NCI-H446 treated with DMSO at 0.1 percent for 48 hours (cell line): Measurements from ENCODE around the gene GRM3.

Experiments used
- DNase-seq: peaks from one replicate; lab custom pipeline; 2025; lab: John Stamatoyannopoulos, UW

Gene GRM3

DNA sequence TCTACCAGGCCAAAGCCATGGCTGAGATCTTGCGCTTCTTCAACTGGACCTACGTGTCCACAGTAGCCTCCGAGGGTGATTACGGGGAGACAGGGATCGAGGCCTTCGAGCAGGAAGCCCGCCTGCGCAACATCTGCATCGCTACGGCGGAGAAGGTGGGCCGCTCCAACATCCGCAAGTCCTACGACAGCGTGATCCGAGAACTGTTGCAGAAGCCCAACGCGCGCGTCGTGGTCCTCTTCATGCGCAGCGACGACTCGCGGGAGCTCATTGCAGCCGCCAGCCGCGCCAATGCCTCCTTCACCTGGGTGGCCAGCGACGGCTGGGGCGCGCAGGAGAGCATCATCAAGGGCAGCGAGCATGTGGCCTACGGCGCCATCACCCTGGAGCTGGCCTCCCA lies 142.7 kb downstream of the GRM3 start:
- DNase-seq = no peak

DNA sequence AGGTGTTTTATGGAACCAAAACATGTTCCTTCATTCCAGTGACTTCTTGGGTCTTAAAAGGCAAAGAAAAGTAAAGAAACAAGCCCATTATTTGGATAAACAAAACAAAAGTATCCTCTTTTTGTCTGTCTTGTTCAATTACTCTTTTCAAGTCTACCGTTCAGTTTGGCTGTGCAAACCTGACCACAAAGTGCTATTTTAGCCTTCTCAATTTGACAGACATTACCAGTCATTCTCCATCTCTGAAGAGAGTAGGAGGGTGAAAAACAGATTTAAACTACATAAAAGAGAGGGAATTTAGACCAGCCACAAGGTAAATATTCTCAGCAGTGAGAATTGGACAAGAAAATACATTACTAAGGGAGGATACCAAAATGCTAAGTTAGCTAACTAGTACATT lies 145.2 kb downstream of the GRM3 start:
- DNase-seq = no peak

DNA sequence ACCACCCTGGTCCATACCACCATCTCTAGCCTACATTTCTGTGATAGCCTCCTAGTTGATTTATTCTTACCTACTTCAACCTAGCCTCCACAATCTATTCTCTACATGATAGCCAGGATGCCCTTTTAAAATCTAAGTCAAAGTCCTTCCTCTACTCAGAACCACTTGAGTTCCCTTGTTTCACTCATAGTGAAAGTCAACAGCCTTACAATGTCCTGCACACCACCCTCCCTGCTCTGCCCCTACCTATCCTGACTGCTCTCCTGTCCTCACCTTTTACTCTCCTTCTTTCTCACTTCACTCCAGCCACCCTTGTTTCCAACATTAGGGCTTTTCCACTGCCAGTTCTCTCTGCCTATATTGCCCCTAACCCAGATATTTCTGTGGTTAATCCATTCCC lies 146.7 kb downstream of the GRM3 start:
- no peak for DNase-seq

DNA sequence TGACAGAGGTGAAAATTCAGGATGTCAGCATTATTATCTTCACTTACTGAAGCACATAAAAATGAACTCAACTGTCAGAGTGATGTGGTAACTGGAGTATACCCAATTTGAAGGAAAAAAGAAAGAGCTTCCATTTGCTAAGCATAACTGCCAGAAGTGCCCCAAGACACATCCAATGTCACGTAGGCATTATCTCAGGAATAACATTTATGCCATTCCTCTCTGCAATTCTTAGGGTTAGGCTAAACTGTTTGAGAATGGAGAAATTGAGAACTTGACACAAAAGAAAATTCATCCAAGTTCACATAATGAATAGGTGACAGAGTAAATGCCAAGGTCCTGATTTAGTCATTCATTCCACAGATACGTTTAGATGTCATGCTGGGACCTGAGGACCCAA lies 148.6 kb downstream of the GRM3 start:
- no peak for DNase-seq

DNA sequence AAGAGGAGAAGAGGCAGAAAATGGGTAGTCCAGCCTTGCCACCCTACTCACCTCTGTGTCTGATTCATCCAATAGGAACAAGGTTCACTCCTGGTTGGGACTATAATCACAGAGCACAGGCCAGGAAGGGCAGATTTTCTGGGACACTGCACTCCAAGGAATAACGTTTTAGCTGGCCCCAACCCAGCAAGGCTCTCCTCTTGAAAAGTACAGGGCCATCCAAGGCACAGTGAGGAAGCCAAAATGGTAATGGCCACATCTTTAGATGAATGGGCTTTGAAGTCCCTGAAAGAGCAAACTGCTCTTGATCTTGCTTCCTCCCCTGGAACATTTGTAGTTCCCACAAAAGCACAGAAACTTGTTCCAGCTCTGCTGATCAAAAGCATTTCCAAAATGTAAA lies 149.4 kb downstream of the GRM3 start:
- no peak for DNase-seq

DNA sequence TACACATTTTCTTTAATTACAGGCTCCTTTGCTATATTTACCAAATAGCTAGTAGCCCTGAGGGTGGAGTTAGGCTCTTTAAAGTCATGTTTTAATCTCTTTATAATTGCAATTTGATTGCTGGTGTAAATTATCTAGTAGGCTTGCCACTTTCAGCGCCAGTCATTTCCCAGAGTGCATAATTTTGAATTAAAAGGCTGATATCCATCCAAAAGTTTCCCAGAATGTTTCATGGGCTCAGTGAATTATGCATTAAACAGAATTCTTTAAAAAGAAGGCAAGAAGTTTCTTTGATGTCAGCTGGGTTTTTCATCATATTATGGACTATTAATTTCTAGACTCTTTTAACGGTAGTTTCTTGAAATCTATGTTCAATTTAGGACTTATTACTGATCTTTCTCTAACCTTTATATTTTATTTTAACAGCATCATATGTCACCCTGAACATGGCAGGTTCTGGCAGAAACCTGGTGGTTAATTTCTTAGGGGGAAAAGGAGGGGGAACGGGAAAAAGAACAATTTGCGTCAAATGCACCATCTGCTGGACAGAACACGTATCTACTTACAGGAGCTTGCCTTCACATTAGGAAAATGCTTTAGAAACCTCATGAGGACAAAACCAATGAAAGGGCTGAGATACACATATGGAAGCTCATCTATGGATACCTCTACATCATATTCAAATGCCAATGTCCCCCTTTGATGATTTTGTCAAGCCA lies 171.1 kb downstream of the GRM3 start:
- peak; percentile 7 for DNase-seq

DNA sequence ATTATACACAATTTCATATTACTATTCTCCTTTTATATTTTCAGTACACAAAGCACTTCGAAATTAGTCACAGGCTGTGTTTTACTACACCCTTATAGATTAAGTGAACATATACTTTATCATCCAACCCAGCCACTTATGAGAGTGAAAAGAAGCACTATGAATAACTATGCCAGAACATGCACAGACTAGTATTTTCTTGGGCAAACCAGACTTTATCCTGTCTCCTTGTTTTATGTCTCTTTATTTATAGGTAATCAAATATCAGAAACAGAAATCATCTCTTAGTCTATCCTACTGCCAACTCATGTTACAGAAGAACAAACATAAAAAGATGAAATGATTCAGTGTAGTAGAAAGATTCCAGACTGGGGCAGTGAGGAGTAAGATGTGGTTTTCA lies 171.8 kb downstream of the GRM3 start:
- no peak for DNase-seq

DNA sequence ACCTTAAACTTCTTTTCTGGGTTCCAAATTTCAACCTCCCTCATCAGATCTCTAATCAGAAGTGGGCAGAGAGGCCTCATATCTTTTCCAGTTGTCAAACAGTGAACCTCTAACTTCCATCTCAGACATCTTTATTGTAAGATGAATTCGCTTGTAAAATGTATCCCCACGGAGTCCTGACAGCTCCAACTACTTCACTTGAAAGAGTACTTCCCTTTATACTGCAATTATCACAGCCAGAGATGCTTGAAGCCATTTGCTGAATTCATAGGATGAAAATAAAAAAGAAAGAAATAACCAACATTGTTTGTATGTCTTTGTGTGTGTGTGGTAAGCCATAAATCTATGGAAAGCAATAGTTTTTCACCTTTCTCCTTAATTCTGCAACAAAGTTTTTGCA lies 175.2 kb downstream of the GRM3 start:
- DNase-seq = no peak

DNA sequence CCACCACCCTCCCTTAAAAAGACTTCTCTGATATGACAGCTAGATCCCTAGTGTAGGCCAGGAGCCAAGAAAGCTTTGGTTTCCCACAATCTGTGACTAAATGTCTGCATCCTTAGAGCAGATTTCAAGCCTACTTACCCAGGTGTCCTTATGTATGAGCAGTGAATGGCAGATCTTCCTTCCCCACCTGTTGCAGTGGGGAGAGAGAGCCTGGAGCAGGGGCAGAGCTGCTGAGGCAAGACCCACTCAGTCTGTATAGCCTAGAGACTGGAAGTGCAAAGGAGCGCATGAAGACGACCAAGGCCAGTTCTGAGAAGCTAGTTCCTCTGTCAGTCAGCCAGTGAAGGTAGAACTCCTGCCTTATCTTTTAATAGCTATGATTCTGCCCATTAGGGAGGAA lies 180.1 kb downstream of the GRM3 start:
- DNase-seq = no peak

DNA sequence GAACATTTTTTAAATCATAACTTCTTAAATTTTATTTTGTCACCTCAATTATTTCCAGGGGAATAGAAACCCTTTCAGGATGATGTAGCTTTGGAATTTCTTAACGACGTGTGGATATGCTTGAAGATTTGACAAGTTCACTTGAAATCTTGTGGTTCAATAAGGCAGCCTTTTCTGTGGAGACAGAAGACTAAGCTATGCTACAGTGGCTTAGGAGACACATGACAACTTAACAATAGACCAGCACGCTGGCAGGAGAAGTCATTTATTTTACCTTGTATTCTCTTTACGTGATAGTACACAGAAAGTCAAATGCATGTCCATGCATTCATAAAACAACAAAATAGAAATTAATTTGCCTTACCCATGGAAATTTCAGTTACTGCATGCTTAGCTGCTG lies 181.6 kb downstream of the GRM3 start:
- no peak for DNase-seq

DNA sequence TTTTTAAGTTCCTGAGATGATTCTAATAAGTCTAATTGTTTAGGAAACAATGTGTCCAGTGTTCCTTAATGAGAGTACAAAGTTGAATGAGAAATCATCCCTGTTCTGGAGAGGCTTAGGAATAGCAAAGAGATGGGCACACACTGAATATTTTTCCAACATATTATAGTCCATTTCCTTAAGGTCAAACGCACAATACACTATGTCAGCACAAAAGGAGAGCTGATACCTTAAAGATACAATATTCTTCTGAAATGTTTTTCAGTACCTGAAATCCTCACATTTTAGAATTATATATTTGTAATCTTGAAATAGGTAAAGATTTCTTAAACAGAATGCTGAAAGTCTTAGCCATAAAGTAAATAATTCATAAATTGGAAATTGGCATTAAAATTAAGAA lies 183.2 kb downstream of the GRM3 start:
- DNase-seq = no peak

DNA sequence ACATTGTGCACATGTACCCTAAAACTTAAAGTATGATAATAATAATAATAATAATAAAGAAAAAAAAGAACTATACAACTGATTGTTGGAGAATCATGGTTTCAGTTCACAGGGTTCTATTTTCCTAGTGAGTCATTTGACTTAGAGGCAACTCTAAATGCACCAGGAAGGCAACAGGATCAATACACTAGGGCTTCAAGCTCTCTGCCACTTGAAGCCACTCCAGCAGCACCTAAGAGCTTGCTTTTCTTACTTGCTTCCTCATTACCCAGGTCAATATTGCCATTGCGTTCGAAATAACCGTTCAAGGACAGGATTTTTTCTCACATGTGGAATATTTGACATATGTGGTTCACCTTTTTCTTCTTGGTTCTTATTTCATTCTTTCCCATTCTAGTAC lies 189.7 kb downstream of the GRM3 start:
- no peak for DNase-seq

DNA sequence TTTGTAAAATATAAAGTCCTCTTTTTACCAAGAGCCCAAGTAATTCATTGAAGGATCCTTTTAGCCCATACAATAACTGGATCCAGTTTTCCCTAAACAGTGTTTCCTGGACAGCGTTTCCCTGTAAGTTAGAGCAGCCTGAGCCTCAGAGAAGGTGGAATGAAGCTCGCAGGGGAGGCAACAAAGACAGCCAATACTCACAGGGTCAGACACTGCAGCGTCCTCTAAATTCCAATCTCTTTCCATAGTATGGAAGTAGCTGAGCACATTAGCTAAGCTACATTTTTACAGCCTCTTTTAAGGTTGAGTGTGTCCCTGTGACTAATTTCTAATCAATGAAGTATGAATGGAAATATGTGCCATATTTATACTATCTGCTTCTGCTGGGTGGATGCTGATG lies 193.5 kb downstream of the GRM3 start:
- DNase-seq = no peak

DNA sequence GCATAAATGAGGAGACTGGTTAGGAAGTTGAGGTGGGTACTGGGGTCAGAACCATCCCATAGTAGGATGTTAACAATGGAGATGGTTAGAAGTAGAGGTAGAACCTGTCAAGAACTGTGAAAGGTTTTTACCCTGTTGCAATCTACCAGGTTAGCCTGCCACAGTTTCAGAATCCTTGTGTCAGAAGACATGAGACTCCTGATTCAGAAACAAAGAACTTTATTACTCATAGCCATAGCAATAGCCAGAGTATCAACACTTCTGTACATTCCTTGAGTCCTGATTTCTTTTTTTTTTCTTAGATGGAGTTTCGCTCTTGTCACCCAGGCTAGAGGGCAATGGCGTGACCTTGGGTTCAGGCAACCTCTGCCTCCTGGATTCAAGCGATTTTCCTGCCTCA lies 200.9 kb downstream of the GRM3 start:
- DNase-seq = no peak

DNA sequence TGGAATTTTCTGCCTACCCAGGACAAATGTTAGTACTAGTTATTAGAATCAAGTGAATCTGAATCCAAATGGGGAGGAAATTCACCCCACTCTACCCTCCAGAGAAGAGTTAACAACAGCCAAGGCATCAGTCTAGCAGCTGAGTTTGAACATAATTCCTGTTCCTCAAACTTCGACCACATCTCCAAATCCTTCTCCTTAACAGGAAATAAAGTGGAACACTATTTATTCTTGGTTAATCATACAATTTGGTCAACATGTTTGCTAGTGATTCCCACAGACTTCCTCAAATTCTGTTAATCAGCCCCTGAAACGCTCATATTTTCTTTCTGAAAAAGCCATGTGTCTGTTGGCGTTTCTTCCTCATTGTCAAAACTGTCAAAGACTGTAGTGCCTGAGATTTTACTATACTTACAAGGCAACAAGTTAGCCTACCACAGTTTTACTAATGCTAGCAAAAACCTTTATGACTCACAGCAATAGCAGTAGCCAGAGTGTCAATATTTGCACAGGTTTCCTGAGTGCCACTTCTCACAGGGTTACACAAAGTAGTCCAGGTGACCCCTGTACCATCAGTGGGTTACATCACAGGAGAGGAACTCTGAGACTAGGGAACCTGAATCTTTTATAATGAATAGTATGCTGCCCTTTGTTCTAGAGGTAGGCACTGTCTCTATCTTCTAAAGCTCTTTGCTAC lies 202.9 kb downstream of the GRM3 start:
- no peak for DNase-seq

DNA sequence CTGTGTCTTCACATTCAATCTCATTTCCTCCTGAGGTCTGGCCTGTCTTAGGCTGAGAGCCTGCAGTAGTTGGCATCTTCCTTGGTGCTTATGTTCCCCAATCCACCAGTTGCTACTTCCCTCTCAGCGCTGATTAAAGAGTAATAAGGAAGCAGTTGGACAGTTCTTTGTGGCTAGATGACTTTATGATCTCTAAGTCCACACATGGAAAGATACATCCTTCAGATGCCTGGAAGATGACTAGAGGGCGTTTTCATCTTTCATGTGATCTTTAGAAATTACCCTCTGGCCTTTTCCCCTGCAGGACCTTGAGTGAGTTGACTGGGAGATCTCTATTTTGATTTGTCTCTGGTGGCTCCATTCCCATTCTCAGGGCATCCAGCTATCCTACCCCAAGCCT lies 204.5 kb downstream of the GRM3 start:
- DNase-seq = no peak

DNA sequence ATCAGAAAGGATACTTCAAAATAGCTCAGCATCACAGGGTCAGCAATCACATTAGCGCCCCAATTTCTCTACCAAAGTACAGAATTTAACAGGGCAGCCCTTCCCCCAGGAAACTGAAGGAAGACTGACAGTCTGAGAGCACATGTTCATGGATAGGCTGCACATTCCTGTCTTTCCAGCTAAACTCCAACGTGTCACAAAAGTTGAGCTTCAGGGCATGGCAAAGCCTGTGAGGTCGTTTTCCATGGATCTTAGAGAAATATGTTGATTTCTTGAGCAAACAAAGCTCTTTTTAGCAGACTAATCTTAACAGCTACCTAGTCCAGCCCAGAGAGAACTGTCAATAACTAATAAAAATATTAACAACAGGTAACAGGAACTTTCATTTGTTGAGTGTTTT lies 207.9 kb downstream of the GRM3 start:
- no peak for DNase-seq

DNA sequence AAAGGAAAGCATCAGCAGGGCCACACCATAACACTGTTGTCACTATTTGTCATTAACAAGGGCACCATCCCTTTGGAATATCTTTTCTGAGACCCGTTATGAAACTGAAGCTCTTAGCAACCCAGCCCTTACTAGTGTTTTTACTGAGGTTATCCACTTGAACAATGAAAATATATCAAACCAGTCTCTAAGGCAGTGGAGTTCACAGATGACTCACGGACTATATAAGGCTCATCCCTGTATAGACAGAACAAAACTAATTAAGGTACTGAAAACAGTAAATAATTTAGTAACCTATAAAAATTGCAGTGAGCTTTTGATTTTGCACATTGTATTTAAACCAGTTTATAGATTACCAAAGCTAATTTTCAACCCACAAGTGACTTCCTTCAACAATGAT lies 219.7 kb downstream of the GRM3 start:
- DNase-seq = no peak

DNA sequence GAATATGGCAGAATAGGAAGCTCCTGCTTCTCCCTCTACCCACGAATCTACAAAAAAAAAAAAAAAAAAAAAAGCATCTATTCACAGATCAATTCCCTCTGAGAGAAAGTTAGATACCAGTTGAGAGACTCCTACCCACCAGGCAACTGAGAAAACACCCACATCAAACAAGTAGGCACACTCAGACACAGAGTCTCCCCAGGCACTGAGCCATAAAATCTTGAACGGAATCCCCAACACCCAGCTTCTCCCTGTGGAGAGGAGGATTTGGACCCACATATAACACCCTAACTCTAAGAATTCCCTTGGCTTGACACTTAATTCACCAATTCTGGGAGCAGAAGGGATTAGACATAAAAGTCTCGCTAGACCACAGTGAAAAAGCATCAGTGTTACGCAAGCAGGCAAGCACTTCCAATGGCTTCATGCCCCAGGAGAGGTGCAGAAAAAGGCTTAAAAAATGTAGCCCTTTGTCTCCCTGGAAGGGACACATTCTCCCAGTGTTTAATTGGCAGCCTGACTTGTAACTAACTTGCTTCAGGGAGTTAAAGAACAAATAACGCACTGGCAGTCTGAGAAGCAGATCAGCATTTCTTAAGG lies 223.6 kb downstream of the GRM3 start:
- no peak for DNase-seq

DNA sequence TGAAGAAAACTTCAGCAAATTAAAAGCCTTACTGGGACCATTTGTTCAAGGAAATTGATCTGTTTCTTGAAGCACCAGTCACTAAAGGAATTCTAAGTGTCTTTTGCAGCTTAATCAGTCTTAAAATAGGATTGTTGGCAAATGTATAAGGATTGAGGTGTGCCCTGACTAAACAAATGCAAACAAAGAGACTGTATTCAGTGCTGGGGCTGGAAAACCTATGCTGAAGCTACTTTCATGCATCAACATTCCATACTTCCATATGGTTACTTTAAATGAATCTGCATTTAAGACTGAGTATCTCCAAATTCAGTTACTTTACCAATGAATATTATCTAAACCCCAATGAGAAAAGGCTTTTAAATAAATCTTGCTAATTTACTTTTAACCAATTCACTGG lies 232.4 kb downstream of the GRM3 start:
- no peak for DNase-seq

DNA sequence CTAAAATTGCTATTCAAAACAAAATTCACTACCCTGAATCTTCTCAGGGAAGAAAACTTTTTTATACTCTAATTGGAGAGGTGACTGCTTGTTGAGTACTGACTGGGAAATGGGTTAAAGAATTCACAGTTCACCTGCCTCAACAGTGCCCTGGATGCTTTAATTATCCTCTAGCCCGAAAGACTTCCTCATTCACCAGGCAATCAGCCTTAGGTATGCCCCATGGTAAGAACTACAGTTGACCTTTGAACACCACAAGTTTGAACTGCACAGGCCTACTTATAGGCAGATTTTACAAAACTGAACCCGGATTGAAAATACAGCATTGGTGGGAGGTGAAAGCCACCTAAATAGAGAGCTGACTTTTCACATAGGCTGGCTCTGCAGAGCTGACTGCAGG lies 240.4 kb downstream of the GRM3 start:
- no peak for DNase-seq

DNA sequence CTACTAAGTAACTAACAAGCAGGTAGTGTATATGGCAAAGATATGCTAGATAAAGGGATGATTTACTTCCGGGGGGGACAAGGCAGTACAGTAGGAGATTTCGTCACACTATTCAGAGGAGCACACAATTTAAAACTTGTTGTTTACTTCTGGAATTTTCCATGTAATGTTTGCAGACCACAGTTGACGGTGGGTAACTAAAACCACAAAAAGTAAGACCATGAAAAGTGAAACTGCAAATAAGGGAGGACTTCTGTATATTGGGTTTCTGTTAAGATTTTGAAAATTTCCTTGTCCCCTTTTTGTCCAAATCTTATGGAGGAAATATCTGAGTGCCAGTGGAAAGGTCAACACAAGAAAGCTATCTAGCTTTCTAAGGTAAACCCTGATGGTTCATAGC lies 245.8 kb downstream of the GRM3 start:
- no peak for DNase-seq

DNA sequence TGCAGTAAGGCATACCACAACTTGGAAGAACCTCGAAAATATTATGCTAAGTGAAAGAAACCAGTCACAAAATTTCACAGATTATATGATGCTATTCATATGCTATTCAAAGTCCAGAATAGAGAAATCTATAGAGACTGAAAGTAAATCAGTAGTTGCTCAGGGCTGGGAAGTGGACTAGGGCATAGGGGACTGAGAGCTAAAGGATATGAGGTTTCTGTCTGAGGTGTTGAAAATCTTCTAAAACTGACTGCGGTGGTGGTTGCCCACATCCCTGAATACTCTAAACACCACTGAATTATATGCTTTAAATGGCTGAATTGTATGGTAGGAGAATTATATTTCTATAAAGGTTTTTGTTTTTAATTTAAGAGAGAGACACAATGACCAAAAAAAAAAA lies 254.5 kb downstream of the GRM3 start:
- DNase-seq = no peak

DNA sequence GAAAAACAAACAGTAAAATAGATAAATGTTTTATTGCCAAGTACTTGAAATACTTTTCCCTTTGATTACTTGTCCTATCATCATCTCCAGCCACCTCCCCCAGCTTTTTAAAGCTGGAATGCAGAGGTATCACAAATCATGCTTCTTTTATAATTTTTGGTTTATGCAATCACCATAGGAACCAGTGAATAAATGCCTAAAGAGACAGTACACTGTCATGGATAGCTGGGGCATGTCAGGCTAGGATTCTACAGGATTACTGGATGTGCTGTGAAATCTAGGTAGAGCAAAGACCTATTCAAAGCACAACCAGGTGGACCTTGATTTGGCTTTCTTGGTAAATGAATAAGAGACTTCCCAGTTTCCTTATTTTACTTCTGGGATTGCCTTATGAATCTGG lies 257.2 kb downstream of the GRM3 start:
- no peak for DNase-seq
